Lower lobe of right lung (tissue), 2 donors: ENCODE data around the gene TBRG4. TPM values are rescaled to one million over a fixed set of nuclear protein-coding genes. Genes with fewer than 3 reads are reported as not detected.

Experiments
- ATAC-seq, 2 donors: fragments of 200-7000 bp; cut with Tn5 transposase; one replicate each; pipeline ENCODE4 v1.9.1; 2020 to 2022; ENCODE audit warnings: mild to moderate bottlenecking in 2 of 2, moderate library complexity in 2 of 2
- DNase-seq: peaks from one replicate; pipeline ENCODE4 v3.0.0-alpha.2; 2020
- H3K27ac ChIP-seq: fragments of 200-600 bp; one replicate; pipeline ENCODE4 v1.8.0; 2022
- H3K27me3 ChIP-seq: fragments of 200-600 bp; one replicate; pipeline ENCODE4 v1.8.0; 2022; ENCODE audit warnings: low read depth
- H3K36me3 ChIP-seq: fragments of 200-600 bp; one replicate; pipeline ENCODE4 v1.8.0; 2022; ENCODE audit warnings: mild to moderate bottlenecking
- H3K4me1 ChIP-seq: fragments of 200-600 bp; one replicate; pipeline ENCODE4 v1.8.0; 2022
- H3K4me3 ChIP-seq: fragments of 200-600 bp; one replicate; pipeline ENCODE4 v1.8.0; 2022; ENCODE audit warnings: mild to moderate bottlenecking
- H3K9me3 ChIP-seq: fragments of 200-600 bp; one replicate; pipeline ENCODE4 v1.8.0; 2022
- intact Hi-C: fragments of 100-400 bp; cut with DNase I; formaldehyde crosslinking; loops from one replicate; pipeline ENCODE4 v1.11.0; 2022
- total RNA-seq: library from RNA; stranded (reverse); fragmentation: NEBNext Ultra II Directional; extraction: Animal tissue kit (Norgen Biotek cat#: 25700); gene quantifications from one replicate; pipeline ENCODE4 v1.2.1, GENCODE V29; 2021
- TF ChIP-seq, protein P1 (sequence below): fragments of 200-600 bp; IDR thresholded peaks from one replicate; pipeline ENCODE4 v1.8.0; 2022; ENCODE audit warnings: antibody characterized with exemption, mild to moderate bottlenecking
- donor health status: DM: no; HTN: yes; CAD: no; lungs with severe emphysema.

TBRG4 gene
- total RNA-seq, 1 donor from 2014 or later: 54.3 TPM

DNA sequence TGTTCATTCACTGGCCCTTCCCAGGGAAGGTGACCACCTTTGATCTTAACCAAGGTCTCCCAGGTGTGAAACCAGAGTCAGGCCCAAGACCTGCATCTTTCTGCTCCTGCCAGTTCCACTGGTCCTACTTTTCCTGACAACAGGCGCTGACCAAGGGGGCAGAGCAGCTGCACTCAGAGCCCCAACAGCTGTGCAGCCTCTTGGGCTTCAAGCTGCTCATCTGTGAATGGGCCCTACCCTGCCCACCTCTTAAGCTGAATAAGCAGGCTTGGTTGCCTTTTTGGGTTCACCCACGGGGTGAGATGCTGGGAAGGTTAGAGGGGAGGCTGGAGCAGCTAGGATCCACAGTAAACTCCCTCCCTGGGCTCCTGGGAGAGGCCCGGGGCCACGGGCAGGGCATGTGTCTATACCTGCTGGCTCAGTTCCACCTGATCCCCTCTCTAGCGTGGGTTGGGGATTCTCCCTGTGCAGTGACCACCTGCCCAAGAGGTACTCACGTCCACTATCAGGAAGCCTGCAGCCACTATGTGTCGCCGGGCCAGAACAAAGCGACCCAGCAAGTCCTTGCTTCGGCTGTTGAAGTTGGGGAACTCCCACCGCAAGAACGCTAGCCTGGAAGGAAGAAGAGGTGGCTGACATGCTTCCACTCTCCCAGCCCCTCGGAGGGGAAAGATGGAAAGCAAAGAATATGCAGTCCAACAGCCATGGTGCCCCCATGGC lies 10.6 kb downstream of the TBRG4 start:
- Histone ChIP-seq H3K4me1 (no peaks in the 10 kb centered on the region), H3K27me3 (no peaks in the 10 kb centered on the region), H3K27ac (no peak overlapping the region), H3K9me3 (no peaks in the 10 kb centered on the region), H3K4me3 (no peak overlapping the region), H3K36me3 (peaks cover 81% of the 10 kb centered on the region)
- TF ChIP-seq, protein P1, sequence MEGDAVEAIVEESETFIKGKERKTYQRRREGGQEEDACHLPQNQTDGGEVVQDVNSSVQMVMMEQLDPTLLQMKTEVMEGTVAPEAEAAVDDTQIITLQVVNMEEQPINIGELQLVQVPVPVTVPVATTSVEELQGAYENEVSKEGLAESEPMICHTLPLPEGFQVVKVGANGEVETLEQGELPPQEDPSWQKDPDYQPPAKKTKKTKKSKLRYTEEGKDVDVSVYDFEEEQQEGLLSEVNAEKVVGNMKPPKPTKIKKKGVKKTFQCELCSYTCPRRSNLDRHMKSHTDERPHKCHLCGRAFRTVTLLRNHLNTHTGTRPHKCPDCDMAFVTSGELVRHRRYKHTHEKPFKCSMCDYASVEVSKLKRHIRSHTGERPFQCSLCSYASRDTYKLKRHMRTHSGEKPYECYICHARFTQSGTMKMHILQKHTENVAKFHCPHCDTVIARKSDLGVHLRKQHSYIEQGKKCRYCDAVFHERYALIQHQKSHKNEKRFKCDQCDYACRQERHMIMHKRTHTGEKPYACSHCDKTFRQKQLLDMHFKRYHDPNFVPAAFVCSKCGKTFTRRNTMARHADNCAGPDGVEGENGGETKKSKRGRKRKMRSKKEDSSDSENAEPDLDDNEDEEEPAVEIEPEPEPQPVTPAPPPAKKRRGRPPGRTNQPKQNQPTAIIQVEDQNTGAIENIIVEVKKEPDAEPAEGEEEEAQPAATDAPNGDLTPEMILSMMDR: no peak
- ATAC-seq (no peak), DNase-seq (peak; percentile 13)
- intact Hi-C loops: no loop called here

DNA sequence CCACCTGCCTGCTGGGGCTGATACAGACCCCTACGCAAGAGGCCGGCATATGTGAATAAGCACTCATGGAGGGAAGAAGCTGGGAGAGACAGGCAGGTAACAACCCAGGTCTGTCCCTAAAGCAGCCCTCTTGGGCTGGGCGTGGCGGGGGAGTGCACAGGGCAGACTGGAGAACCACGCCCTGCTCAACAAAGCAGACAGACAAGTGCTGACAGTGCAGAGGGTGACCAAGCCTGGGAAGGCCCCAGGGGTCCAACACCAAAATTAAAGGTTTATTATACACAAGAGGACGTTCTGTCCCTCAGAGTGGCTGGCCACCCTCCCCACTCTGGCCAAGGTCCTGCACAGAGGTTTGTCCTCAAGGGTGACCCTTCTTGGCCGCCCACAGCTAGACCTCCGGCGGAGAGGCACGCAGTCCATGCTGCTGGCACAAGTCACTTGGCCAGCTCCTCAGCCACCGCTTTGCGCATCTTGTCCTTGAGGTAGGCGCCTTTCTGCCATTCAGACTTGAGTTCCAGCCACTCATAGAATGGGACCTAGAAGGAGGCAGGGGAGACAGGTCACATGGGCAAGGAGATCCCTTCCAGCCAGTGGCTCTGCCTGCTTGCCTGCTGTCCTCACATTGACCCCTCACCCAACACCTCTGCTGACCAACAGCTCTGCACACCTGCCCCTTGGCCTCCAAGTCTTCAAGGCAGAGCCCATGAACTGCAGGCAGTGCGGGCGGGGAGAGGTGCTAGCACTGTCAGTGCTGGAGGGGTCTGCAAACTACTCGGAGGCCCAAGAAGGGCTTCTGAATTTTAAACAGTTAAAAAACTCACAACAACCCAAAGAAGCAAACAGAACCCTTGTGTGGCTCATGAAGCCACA lies 11.4 kb downstream of the TBRG4 start:
- intact Hi-C loops: no loop called here

GRCh38 chr7:45098983-45099839 lies 12.3 kb downstream of the TBRG4 start:
- peak; percentile 26 for DNase-seq
- ATAC-seq: no peak
- TF ChIP-seq, protein P1: no peak
- H3K36me3 ChIP-seq: peaks cover 64% of the 10 kb centered on the region
- no peak overlapping the region for H3K4me3 ChIP-seq
- intact Hi-C loops: no loop called here
- no peaks in the 10 kb centered on the region for H3K4me1 ChIP-seq
- H3K27ac ChIP-seq: no peak overlapping the region
- H3K27me3 ChIP-seq: no peaks in the 10 kb centered on the region
- no peaks in the 10 kb centered on the region for H3K9me3 ChIP-seq

More for the DNA sequence above, 11.4 kb downstream of the TBRG4 start:
- ATAC-seq (no peak), DNase-seq (peak; percentile 30)
- no peak overlapping the region for H3K4me3 ChIP-seq
- H3K4me1 ChIP-seq: no peaks in the 10 kb centered on the region
- H3K9me3 ChIP-seq: no peaks in the 10 kb centered on the region
- peaks cover 73% of the 10 kb centered on the region for H3K36me3 ChIP-seq
- TF ChIP-seq, protein P1: no peak
- H3K27me3 ChIP-seq: no peaks in the 10 kb centered on the region
- H3K27ac ChIP-seq: no peak overlapping the region

DNA sequence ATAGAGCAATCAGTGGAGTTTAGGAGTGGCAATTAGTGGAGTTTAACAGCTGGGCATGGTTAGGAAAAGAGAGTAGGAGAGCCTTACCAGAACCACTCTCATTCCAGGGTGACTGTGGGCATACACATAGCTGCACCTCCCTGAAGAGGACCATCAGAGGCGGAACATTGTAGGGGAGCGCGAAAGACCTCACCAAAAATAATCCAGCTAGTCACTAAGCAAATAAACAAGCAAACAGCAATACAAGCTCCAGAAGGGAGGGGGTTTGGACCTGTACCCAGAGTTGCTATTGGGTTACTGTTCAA lies 18.6 kb downstream of the TBRG4 start:
- no peak overlapping the region for H3K27ac ChIP-seq
- H3K9me3 ChIP-seq: no peaks in the 10 kb centered on the region
- no peak for DNase-seq
- TF ChIP-seq, protein P1: no peak
- intact Hi-C loops: no loop called here
- no peak for ATAC-seq
- H3K36me3 ChIP-seq: peaks cover under 1% of the 10 kb centered on the region
- H3K4me1 ChIP-seq: peaks cover 14% of the 10 kb centered on the region
- no peak overlapping the region for H3K4me3 ChIP-seq
- peaks cover 11% of the 10 kb centered on the region for H3K27me3 ChIP-seq

- intact Hi-C loops: no loop called here
- H3K4me1 ChIP-seq: peaks cover 14% of the 10 kb centered on the region
- H3K27ac ChIP-seq: no peak overlapping the region
- no peaks in the 10 kb centered on the region for H3K36me3 ChIP-seq
- DNase-seq: no peak
- ATAC-seq: no peak
- TF ChIP-seq, protein P1: no peak
- H3K27me3 ChIP-seq: peaks cover 11% of the 10 kb centered on the region
- H3K4me3 ChIP-seq: no peak overlapping the region
- no peaks in the 10 kb centered on the region for H3K9me3 ChIP-seq
Observed at GRCh38 chr7:45092100-45092930, 19.2 kb downstream of the TBRG4 start.
